CD4-positive, alpha-beta memory T cell (primary cell): ENCODE data around the gene ASB1. TPM values are rescaled to one million over a fixed set of nuclear protein-coding genes. Genes with fewer than 3 reads are reported as not detected.
"Not testable (repeated sequence)": the region's sequence is repeated elsewhere in the genome, so short reads cannot be mapped to it uniquely, and the experiment has no call there.

Experiments used
- CTCF ChIA-PET: fragments of 350-600 bp; sonication (Branson Sonifier 250); formaldehyde crosslinking; loops from one replicate; lab custom pipeline; 2021; ENCODE audit warnings: inconsistent platforms; ENCODE audit not compliant: partially characterized antibody; lab: Charles Lee
- POLR2A ChIA-PET: fragments of 350-600 bp; sonication (Branson Sonifier 250); formaldehyde crosslinking; loops from one replicate; lab custom pipeline; 2021; ENCODE audit not compliant: partially characterized antibody; lab: Charles Lee
- DNase-seq, 5 donors: peaks; one replicate each; pipeline versions ENCODE4 v3.0.0 to v3.0.0-alpha.2; 2020 to 2022; ENCODE audit warnings: mixed read lengths in 1 of 5
- H3K27ac ChIP-seq: one replicate; pipeline ENCODE4 v1.7.0; 2013; ENCODE audit warnings: low read depth, low read length
- H3K27me3 ChIP-seq: 2 replicates; pipeline ENCODE4 v1.7.0; 2013; ENCODE audit warnings: mild to moderate bottlenecking, low read length, moderate library complexity; ENCODE audit not compliant: insufficient read depth
- H3K36me3 ChIP-seq: 2 replicates; pipeline ENCODE4 v1.7.0; 2013; ENCODE audit warnings: mild to moderate bottlenecking, low read length, moderate library complexity; ENCODE audit not compliant: insufficient read depth
- H3K4me1 ChIP-seq: 2 replicates; pipeline ENCODE4 v1.7.0; 2013; ENCODE audit warnings: mild to moderate bottlenecking, low read length, moderate library complexity; ENCODE audit not compliant: insufficient read depth
- H3K4me3 ChIP-seq, 2 donors: one replicate each; pipeline ENCODE4 v1.7.0; 2013; ENCODE audit warnings: low read length in 2 of 2, mild to moderate bottlenecking in 1 of 2
- H3K9me3 ChIP-seq, 2 donors: one replicate each; pipeline ENCODE4 v1.7.0; 2013; ENCODE audit warnings: low read length in 2 of 2, control low read depth in 1 of 2; ENCODE audit not compliant: control insufficient read depth in 1 of 2
- H3K27ac Mint-ChIP-seq, 7 donors: one replicate each; pipeline ENCODE4 v1.8.0; 2020 to 2021; ENCODE audit warnings: mixed read lengths in 7 of 7, mild to moderate bottlenecking in 6 of 7, inconsistent platforms in 3 of 7, moderate library complexity in 3 of 7
- H3K27me3 Mint-ChIP-seq, 2 donors: one replicate each; pipeline ENCODE4 v1.8.0; 2020 to 2021; ENCODE audit warnings: mixed read lengths in 2 of 2
- H3K36me3 Mint-ChIP-seq, 2 donors: one replicate each; pipeline ENCODE4 v1.8.0; 2020 to 2021; ENCODE audit warnings: mixed read lengths in 2 of 2, inconsistent platforms in 1 of 2, mild to moderate bottlenecking in 1 of 2
- H3K4me1 Mint-ChIP-seq, 4 donors: one replicate each; pipeline ENCODE4 v1.8.0; 2020 to 2021; ENCODE audit warnings: mixed read lengths in 4 of 4, mild to moderate bottlenecking in 1 of 4
- H3K4me3 Mint-ChIP-seq, 8 donors: one replicate each; pipeline ENCODE4 v1.8.0; 2020 to 2021; ENCODE audit warnings: mixed read lengths in 8 of 8, mild to moderate bottlenecking in 7 of 8, moderate library complexity in 6 of 8, inconsistent platforms in 3 of 8
- H3K9me3 Mint-ChIP-seq, 8 donors: one replicate each; pipeline ENCODE4 v1.8.0; 2020 to 2021; ENCODE audit warnings: mixed read lengths in 8 of 8, mild to moderate bottlenecking in 5 of 8, inconsistent platforms in 3 of 8, moderate library complexity in 1 of 8
- intact Hi-C: fragments of 100-400 bp; cut with micrococcal nuclease; formaldehyde crosslinking; loops from one replicate; pipeline ENCODE4 v1.15.1; 2023
- polyA plus RNA-seq, 2 donors: library from polyadenylated mRNA; unstranded; fragments of 300-500 nt; fragmentation: Illumina TruSeq; gene quantifications; one replicate each; pipeline ENCODE4 v1.2.3, GENCODE V29; 2021
- total RNA-seq, 2 experiments: library from RNA; stranded (reverse); gene quantifications; one replicate each; pipeline ENCODE4 v1.2.3, GENCODE V29; 2021

Gene ASB1
- total and polyA plus RNA-seq, 4 experiments from 2014 or later, result 19.5 to 48.4 (median 34.5) TPM

DNA sequence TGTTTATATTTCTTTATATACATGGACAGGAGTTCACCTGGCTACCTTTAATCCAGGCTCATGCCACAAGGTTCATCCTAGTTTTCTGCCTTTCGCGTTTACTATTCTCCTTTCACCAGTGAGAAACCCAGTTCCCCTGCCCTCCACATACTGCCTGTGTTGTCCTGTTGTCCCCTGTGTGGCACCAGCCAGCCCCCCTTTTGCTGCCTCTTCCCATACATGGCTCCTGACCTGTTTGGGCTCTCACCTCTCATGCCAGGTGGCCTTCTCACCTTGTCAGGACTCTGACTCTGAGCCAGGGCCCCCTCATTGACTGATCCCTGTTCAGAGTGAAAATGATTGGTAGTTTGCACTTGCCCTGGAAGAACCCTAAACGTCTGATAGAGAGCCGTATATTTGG, 13.6 kb downstream of the ASB1 start:
- no peak for DNase-seq
- intact Hi-C loops, result no loop called here
- H3K27me3 Mint-ChIP-seq, result no peaks in the 10 kb centered on the region
- peak overlapping the region in 6 of 8 donors; percentile 29 to 87 (median 77) for H3K4me3 Mint-ChIP-seq
- peaks cover 35% of the 10 kb centered on the region for H3K36me3 ChIP-seq
- no peak overlapping the region for H3K4me3 ChIP-seq
- H3K4me1 Mint-ChIP-seq, result peaks cover 39 to 65% (median 52%) of the 10 kb centered on the region in 4 donors
- H3K27me3 ChIP-seq, result no peaks in the 10 kb centered on the region
- no peaks in the 10 kb centered on the region for H3K9me3 ChIP-seq
- H3K36me3 Mint-ChIP-seq, result peaks cover 59 to 63% of the 10 kb centered on the region in 2 donors
- peak overlapping the region in 6 of 7 donors; percentile 38 to 92 (median 75) for H3K27ac Mint-ChIP-seq
- ChIA-PET POLR2A (interaction anchor here (0.6 to 1.0 kb wide), 2 partner anchors 15 to 17 kb away, joined by 3 read pairs; no protein-coding TSS in a partner anchor), CTCF (interaction anchor here (1.0 kb wide), 1 partner anchor 24 kb away, joined by 4 read pairs; no protein-coding TSS in a partner anchor)
- H3K27ac ChIP-seq, result no peak overlapping the region
- H3K9me3 Mint-ChIP-seq, result peaks cover 0 to 2% (median 0%) of the 10 kb centered on the region in 8 donors
- H3K4me1 ChIP-seq, result peaks cover 21% of the 10 kb centered on the region

GRCh38 chr2:238440767-238441166, 14.0 kb downstream of the ASB1 start:
- Mint-ChIP-seq H3K27ac (peak overlapping the region in 4 of 7 donors; percentile 22 to 92 (median 75)), H3K36me3 (peaks cover 60 to 65% of the 10 kb centered on the region in 2 donors), H3K27me3 (no peaks in the 10 kb centered on the region), H3K4me1 (peaks cover 39 to 62% (median 52%) of the 10 kb centered on the region in 4 donors), H3K9me3 (peaks cover 0 to 2% (median 0%) of the 10 kb centered on the region in 8 donors), H3K4me3 (peak overlapping the region in 2 of 8 donors; percentile 59 to 85)
- ChIA-PET POLR2A (interaction anchor here (0.6 kb wide), 1 partner anchor 18 kb away, joined by 3 read pairs; no protein-coding TSS in a partner anchor), CTCF (interaction anchor here (1.0 kb wide), 1 partner anchor 23 kb away, joined by 4 read pairs; no protein-coding TSS in a partner anchor)
- Histone ChIP-seq H3K9me3 (no peaks in the 10 kb centered on the region), H3K27ac (no peak overlapping the region), H3K27me3 (no peaks in the 10 kb centered on the region), H3K4me3 (no peak overlapping the region), H3K36me3 (peaks cover 35% of the 10 kb centered on the region), H3K4me1 (peaks cover 21% of the 10 kb centered on the region)
- DNase-seq, result no peak
- intact Hi-C loops, result no loop called here

DNA sequence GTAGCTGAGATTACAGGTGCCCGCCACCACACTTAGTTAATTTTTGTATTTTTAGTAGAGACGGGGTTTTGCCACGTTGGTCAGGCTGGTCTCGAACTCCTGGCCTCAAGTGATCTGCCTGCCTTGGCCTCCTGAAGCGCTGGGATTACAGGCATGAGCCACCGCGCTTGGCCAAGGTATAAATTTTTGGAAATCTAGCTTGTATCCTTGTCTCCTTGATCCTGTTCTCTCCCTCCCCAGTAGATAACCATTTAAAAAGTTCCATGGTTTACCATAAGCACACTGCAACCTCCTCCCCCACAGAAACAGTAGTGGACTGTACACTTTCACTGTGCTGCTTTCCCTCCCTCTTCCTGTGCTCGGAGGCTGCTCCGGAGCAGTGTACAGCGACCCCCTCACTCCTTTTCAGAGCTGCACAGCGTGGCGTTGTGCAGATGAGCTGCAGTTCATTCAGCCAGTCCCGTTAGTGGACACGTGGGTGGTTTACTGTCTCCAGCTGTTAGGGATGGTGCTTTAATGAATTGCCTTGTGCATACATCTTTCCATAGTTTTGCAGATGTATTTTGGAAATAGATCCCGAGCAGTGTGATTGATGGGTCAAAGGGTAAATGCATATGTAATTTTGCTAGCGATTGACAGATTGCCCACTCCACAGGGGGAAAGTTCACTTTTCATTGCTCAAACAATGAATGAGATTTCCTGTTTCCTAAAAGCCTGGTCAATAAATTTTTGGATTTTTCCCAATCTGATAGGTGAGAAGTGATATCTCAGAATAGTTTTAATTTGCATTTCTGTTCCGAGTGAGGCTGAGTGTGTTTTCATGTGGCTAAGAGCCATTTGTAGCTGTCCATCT, 14.8 kb downstream of the ASB1 start:
- H3K27me3 Mint-ChIP-seq, result no peaks in the 10 kb centered on the region
- Histone ChIP-seq H3K27ac (no peak overlapping the region), H3K4me3 (no peak overlapping the region), H3K4me1 (peaks cover 21% of the 10 kb centered on the region), H3K36me3 (peaks cover 41% of the 10 kb centered on the region), H3K9me3 (no peaks in the 10 kb centered on the region), H3K27me3 (no peaks in the 10 kb centered on the region)
- peaks cover 0 to 2% (median 0%) of the 10 kb centered on the region in 8 donors for H3K9me3 Mint-ChIP-seq
- intact Hi-C loops, result no loop called here
- DNase-seq, result no peak
- H3K36me3 Mint-ChIP-seq, result peaks cover 60 to 68% of the 10 kb centered on the region in 2 donors
- H3K4me3 Mint-ChIP-seq, result peak overlapping the region in 1 of 8 donors; percentile 27
- POLR2A ChIA-PET, result no interaction called here
- H3K27ac Mint-ChIP-seq, result peak overlapping the region in 3 of 7 donors; percentile 19 to 48 (median 22)
- CTCF ChIA-PET, result interaction anchor here (1.0 kb wide), 1 partner anchor 22 kb away, joined by 4 read pairs; no protein-coding TSS in a partner anchor
- H3K4me1 Mint-ChIP-seq, result peaks cover 39 to 57% (median 47%) of the 10 kb centered on the region in 4 donors

DNA sequence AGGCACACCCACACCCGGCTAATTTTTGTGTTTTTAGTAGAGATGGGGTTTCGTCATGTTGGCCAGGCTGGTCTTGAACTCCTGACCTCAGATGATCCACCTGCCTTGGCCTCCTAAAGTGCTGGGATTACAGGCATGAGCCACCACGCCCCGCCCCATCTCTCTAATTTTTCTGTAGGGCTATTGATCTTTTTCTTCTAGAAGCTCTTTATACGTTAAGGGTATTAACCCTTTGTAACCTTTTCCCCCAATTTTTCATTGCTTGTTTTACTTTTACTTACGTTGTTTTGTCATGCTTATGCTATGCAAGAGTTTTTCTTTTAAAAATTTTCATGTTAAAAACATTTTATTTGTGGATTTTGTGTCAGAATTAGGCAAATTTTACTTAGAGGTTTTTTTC, 15.5 kb downstream of the ASB1 start:
- H3K4me3 ChIP-seq, H3K27ac Mint-ChIP-seq, H3K27ac ChIP-seq, CTCF ChIA-PET, POLR2A ChIA-PET, H3K4me3 Mint-ChIP-seq, DNase-seq, H3K9me3 Mint-ChIP-seq, intact Hi-C loops, H3K27me3 ChIP-seq, H3K27me3 Mint-ChIP-seq, H3K9me3 ChIP-seq: not testable (repeated sequence)
- H3K36me3 Mint-ChIP-seq, result peaks cover 64 to 69% of the 10 kb centered on the region in 2 donors
- Histone ChIP-seq H3K4me1 (peaks cover 21% of the 10 kb centered on the region), H3K36me3 (peaks cover 49% of the 10 kb centered on the region)
- H3K4me1 Mint-ChIP-seq, result peaks cover 34 to 51% (median 44%) of the 10 kb centered on the region in 4 donors

GRCh38 chr2:238444242-238444641, 17.5 kb downstream of the ASB1 start:
- H3K9me3 ChIP-seq, result no peaks in the 10 kb centered on the region
- peaks cover 13% of the 10 kb centered on the region for H3K4me1 ChIP-seq
- Mint-ChIP-seq H3K4me1 (peaks cover 25 to 41% (median 32%) of the 10 kb centered on the region in 4 donors), H3K9me3 (peaks cover 0 to 2% (median 0%) of the 10 kb centered on the region in 8 donors), H3K27me3 (no peaks in the 10 kb centered on the region), H3K36me3 (peaks cover 69 to 78% of the 10 kb centered on the region in 2 donors), H3K27ac (no peak overlapping the region), H3K4me3 (no peak overlapping the region)
- no peak for DNase-seq
- no peak overlapping the region for H3K4me3 ChIP-seq
- peaks cover 62% of the 10 kb centered on the region for H3K36me3 ChIP-seq
- CTCF ChIA-PET, result no interaction called here
- intact Hi-C loops, result no loop called here
- H3K27me3 ChIP-seq, result no peaks in the 10 kb centered on the region
- POLR2A ChIA-PET, result no interaction called here
- H3K27ac ChIP-seq, result no peak overlapping the region

DNA sequence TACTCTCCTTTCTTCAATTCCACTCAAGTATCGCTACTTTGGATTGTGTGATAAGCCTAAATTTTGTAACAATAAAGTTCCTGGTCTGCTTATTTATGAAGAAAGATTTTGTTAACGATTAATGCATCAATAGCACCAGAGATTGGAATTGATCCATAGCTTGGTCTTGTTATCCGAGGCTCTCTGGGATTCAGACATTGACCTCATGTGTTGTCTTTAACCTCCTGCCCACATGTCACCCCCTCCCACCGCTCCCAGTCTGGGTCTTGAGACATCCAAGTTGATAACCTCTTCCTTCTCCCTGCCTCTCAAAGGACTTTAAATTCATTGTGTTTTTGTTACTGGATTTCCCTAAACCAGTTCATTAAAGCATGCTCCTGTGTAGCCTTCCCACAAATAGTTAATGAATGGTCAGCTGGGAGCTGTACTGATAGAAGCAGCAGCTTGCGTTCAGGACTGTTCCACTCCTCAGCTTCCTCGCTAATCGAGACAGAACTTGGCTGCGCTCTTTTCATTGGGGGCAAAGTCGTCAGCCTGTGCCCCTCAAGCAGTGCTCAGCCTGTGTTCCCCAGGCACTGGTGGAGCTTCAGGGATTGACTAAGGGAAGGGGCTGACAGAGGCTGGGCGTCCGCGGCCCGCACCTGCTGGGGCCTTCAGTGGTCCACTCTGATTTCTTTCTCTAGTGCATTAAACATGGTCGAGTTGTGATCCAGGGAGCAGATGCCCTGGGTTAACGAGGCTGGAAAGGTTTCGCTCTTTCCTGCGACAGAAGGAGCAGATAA, 18.9 kb downstream of the ASB1 start:
- Mint-ChIP-seq H3K36me3 (peaks cover 75 to 80% of the 10 kb centered on the region in 2 donors), H3K27me3 (no peaks in the 10 kb centered on the region), H3K4me1 (peaks cover 16 to 27% (median 21%) of the 10 kb centered on the region in 4 donors), H3K27ac (no peak overlapping the region), H3K4me3 (no peak overlapping the region), H3K9me3 (peaks cover 0 to 2% (median 0%) of the 10 kb centered on the region in 8 donors)
- Histone ChIP-seq H3K36me3 (peaks cover 70% of the 10 kb centered on the region), H3K4me3 (no peak overlapping the region), H3K9me3 (no peaks in the 10 kb centered on the region), H3K27ac (no peak overlapping the region), H3K27me3 (no peaks in the 10 kb centered on the region), H3K4me1 (peaks cover 1% of the 10 kb centered on the region)
- CTCF ChIA-PET, result no interaction called here
- intact Hi-C loops, result no loop called here
- DNase-seq, result no peak
- POLR2A ChIA-PET, result no interaction called here
